Activated naive CD4-positive, alpha-beta T cell treated with anti-CD3 and anti-CD28 coated beads, Interleukin-2, amount 50 U/mL, for 16 hours (primary cell): Measurements from ENCODE around the gene EDC4.
"Not testable (repeated sequence)": the region's sequence is repeated elsewhere in the genome, so short reads cannot be mapped to it uniquely, and the experiment has no call there.

ENCODE experiments used
- DNase-seq: peaks from one replicate; pipeline ENCODE4 v3.0.0-alpha.2; 2020

The EDC4 gene, protein sequence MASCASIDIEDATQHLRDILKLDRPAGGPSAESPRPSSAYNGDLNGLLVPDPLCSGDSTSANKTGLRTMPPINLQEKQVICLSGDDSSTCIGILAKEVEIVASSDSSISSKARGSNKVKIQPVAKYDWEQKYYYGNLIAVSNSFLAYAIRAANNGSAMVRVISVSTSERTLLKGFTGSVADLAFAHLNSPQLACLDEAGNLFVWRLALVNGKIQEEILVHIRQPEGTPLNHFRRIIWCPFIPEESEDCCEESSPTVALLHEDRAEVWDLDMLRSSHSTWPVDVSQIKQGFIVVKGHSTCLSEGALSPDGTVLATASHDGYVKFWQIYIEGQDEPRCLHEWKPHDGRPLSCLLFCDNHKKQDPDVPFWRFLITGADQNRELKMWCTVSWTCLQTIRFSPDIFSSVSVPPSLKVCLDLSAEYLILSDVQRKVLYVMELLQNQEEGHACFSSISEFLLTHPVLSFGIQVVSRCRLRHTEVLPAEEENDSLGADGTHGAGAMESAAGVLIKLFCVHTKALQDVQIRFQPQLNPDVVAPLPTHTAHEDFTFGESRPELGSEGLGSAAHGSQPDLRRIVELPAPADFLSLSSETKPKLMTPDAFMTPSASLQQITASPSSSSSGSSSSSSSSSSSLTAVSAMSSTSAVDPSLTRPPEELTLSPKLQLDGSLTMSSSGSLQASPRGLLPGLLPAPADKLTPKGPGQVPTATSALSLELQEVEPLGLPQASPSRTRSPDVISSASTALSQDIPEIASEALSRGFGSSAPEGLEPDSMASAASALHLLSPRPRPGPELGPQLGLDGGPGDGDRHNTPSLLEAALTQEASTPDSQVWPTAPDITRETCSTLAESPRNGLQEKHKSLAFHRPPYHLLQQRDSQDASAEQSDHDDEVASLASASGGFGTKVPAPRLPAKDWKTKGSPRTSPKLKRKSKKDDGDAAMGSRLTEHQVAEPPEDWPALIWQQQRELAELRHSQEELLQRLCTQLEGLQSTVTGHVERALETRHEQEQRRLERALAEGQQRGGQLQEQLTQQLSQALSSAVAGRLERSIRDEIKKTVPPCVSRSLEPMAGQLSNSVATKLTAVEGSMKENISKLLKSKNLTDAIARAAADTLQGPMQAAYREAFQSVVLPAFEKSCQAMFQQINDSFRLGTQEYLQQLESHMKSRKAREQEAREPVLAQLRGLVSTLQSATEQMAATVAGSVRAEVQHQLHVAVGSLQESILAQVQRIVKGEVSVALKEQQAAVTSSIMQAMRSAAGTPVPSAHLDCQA (N-terminal part only)

DNA sequence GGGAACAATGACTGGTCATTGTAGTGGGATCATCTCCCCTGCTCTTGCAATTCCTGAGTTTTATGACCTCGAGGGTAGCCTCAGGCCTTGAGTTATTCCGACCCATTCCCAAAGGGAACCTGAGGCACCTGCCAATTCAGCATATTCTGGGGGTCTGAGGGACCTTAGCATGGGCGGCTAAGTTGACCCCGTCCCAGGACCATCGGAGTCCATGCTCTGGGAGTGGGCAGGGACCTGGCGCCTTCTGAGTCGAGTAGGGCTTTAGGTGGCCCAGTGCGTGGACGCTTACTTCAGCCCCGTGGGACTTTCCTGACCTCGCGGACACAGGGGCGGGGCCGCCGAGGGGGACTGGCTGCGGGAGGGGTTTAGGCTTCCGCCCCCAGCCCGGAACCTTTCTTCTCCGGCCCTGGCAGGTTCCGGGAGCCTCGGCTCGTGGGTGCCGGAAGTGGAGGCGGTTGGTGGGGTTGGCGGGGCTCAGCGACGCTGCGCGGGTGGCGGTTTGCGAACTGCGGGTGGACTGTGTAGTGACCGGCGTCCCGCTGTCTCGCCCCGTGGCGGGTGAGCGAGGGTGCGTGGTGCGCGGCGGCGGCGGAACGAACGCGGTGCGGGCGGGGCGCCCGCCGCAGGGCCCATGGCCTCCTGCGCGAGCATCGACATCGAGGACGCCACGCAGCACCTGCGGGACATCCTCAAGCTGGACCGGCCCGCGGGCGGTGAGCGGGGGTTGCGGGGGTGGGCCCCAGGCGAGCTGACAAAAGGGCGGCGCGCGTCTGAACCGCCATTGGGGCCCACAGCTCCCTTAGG is at the start of gene EDC4:
EDC4 (plus strand) TSS at position 422 of the 804 bp plus-strand sequence; CDS start at position 632, 210 bp downstream.
- DNase-seq: peak; percentile 87

DNA sequence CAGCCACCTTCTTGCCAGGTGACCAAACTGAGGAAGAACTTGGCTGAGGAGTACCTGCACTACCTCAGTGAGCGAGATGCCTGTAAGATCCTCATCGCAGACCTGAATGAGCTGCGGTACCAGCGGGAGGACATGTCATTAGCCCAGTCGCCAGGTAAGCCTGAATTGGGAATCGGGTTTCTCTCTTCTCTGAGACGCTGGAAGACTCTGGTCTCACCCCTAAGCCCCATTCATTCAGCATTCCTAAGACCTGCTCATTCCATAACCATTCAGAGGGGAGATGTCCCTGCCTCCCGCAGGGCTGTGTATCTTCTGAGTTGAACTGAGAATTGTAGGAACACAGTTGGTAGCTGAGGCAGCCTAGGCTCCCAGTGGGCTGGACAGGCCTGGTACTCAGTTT is 47.7 kb upstream of the EDC4 start:
- no peak for DNase-seq

DNA sequence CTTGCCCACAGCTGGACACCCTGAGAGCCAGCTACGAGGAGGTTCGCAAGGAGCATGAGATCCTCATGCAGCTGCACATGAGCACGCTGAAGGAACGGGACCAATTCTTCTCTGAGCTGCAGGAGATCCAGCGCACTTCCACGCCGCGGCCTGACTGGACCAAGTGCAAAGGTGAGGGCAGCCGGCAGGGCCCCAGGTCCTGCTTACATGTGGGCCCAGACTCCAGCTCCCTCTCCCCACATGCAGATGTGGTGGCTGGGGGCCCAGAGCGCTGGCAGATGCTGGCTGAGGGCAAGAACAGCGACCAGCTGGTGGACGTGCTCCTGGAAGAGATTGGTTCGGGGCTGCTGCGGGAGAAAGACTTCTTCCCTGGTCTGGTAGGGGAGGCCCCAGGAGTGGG is 46.9 kb upstream of the EDC4 start:
- DNase-seq: no peak

DNA sequence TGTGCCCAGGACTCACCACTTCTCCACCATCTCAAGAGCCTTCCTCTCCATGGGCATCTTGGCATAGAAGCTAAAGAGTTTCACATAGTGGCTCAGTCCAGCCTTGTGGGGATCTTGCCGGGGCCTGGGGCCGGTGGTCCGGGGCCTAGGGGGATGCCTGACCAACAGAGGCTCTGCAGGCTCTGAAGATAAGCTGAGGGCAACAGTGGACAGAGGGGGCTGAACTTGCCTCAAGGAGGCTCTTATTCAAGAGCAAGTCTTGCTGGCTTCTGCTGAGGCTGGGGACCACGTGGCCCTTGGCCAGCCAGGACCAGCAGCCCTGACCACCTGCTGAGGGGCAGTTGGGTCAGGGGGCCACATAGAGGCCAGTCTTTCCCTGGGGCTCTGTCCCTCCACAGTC is 44.2 kb upstream of the EDC4 start:
- DNase-seq: no peak

DNA sequence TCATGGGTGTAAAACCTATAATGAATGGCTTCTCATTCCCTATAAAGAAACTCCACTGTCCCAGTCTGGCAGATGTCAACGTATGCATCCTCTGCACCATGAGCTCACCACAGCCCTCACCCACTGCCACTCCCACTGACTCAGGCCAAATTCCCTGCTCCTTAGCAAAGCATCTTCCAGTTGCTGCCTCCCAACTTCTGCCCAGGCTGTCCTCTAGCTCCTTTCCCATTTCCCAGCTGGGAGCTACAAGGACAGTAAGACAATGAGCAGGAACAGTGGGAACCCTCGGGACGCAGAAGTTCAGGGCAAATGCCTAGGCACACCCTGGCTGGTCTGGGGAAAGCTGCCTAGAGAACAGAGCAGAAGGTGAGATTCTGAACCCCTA is 39.8 kb upstream of the EDC4 start:
- DNase-seq: no peak

DNA sequence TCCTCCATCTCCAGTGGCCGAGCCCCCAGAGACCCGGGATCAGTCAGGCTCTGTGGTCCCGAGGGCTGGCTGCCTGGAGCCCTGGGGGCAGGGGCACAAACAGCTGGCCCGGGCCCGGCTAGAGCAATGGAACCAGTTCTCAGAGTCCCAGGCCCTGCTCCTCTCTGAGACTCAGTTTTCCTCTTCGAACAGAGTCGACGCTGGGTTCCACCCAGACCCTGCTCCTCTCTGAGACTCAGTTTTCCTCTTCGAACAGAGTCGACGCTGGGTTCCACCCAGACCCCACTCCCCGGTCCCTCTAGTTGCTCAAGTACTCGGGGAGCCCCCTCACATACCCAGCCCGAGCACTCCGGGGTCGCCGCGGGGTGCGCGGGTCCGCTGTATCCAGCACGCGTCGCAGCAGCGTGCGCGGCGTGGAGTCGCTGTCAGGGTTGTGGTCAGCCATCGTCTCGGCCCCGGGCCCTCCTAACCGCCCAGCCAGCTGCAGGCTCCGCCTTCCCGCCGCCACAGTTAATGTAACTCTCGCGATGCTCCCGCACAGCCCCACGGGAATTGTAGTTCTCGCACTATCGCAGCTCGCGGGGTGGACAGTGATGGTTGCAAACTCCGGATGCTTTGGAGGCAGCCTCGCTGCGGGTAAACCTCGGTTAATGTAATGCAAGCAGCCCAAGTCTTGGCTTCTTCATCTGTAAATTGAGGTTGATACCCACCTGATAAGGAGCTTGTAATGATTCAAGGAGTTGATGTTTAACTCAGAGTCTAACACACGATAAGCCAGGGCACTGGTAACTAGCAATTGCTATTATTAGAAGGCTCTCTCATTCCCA is 39.2 kb upstream of the EDC4 start:
- peak; percentile 92 for DNase-seq

DNA sequence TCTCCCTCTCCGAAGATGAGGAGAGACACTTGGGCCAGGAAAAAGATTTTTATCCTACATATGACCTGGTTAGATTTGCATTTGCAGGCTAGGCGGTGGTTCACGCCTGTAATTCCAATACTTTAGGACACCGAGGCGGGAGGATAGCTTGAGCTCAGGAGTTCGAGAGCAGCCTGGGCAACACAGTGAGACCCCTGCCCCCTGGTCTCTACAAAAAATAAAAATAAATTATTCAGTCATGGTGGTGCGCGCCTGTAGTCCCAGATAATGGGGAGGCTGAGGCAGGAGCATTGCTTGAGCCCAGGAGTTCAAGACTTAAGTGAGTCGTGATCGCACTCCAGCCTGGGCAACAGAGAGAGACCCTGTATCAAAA is 38.6 kb upstream of the EDC4 start:
- DNase-seq: no peak

DNA sequence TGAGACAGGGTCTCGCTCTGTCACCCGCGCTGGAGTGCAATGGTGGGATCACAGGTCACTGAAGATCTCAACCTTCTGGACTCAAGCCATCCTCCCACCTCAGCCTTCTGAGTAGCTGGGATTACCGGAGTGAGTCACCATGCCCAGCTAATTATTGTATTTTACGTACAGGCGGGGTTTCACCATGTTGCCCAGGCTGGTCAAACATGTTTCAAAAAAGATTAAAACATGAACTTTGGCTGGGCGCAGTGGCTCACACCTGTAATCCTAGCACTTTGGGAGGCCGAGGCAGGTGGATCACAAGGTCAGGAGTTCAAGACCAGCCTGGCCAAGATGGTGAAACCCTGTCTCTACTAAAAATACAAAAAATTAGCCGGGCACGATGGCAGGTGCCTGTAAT is 35.7 kb upstream of the EDC4 start:
- not testable (repeated sequence) for DNase-seq

DNA sequence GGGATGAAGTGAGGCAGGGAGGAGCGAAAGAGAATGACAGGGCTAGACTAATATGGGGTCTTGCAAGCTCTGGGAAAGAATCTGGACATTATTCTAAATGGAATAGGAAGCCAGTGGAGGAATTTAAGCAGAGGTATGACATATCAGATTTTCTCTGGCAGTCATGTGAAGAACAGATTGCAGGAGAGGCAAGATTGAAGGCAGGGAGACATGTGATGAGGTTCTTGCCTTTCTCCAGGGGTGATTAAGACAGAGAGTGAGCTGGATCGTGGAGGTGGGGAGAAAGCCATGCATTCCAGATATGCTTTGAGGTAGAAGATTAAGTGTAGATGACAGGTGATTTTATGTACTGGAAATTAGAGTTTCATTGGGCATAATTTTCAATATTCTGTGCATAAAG is 35.0 kb upstream of the EDC4 start:
- DNase-seq: no peak

DNA sequence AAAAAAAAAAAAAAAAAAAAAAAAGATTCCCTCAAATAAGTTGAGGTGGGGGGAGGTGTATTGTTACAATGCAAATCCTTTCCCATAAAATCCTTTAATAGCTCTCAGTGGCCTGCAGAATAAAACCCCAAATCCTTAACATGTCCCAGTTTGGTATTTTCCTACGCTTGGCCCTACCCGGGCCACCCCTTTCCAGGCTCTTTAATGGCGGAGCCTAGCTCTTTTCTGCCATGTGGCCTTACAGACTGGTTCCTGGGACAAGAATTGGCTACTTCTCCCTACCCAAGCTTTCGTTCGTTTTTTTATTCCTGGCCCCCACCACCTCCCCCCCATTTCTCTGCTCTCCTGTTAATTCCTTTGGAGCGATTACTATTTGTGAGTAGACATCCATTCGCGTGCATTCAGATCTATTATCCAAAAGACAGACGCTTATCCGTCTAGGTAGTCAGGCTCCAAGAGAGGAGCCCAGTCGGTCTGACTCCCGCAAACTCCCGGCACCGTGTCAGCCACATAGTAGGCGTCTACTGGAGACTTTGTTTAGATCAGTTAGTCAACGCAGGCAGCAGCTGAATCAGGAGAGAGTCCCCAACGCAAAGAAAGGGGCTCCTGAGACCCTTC is 31.5 kb upstream of the EDC4 start:
- no peak for DNase-seq

DNA sequence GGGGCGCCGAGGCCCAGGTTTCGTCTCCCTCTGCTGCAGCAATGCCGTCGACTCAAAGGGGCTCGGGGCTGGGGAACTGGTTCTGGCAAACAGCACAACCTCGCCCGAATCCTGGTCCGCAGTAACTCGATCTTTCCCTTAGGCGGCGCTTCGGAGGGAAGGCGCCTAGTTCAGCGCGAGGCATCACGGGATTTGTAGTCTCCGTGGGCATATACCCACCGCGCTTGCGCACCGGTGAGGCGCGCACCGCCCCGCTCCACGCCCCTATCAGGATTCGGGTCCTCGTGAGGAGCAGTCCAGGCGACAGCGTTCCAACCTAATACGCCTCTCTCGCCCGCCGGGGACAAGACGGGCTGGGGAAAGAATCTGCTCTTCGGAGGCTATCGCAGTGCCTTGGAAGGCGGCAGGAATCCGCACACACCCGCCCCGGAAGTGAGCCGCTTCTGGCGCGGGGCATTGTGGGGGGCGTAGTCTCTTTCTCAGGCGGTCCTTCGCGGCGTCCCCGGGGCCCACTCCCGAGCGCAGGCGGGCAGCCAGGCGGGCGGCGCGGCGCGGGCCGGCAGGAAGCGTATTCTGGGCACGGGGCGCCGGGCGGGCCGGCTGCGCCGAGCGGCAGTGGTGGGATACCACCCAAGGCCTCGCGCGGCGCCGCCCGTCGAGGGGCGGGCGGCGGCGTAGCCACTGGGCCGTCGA is 30.9 kb upstream of the EDC4 start, which contains the start of gene THAP11:
THAP11 (plus strand) TSS at position 505 of the 693 bp plus-strand sequence. CDS start 235 bp downstream, outside the sequence.
- DNase-seq: peak; percentile 94

DNA sequence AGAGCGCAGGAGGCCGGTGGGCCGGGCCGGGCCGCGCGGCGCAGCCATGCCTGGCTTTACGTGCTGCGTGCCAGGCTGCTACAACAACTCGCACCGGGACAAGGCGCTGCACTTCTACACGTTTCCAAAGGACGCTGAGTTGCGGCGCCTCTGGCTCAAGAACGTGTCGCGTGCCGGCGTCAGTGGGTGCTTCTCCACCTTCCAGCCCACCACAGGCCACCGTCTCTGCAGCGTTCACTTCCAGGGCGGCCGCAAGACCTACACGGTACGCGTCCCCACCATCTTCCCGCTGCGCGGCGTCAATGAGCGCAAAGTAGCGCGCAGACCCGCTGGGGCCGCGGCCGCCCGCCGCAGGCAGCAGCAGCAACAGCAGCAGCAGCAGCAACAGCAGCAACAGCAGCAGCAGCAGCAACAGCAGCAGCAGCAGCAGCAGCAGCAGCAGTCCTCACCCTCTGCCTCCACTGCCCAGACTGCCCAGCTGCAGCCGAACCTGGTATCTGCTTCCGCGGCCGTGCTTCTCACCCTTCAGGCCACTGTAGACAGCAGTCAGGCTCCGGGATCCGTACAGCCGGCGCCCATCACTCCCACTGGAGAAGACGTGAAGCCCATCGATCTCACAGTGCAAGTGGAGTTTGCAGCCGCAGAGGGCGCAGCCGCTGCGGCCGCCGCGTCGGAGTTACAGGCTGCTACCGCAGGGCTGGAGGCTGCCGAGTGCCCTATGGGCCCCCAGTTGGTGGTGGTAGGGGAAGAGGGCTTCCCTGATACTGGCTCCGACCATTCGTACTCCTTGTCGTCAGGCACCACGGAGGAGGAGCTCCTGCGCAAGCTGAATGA is 30.1 kb upstream of the EDC4 start:
- DNase-seq: peak; percentile 67

DNA sequence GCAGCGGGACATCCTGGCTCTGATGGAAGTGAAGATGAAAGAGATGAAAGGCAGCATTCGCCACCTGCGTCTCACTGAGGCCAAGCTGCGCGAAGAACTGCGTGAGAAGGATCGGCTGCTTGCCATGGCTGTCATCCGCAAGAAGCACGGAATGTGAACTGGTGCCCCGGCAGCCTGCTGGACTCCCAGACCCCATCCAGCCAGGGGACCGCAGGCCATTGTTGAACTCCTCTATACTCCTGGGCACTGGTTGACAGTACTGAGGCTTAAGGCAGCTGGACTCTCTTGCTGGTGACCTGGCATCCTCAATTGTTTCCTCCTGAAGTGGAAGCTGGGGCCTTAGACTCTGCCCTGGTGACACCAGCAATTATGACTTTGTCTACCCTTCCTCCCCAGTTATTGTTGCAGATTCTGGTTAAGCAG is 29.5 kb upstream of the EDC4 start:
- DNase-seq: no peak

DNA sequence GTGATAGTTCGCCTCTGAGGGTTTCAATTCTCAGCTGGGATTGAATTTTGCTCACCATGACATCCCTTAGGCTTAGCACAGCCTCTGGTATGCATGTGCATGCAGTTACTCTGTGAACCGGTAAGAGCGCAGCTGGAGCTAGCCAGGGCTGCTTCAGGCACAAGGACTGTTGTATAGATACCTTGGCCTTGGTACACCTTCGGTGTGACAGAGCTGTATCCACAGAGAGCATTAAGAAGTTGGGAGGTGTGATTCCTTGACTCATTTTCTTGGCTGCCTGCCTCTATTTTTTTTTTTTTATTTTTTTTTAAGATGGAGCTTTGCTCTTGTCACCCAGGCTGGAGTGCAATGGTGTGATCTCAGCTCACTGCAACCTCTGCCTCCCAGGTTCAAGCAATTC is 28.4 kb upstream of the EDC4 start:
- DNase-seq: no peak

DNA sequence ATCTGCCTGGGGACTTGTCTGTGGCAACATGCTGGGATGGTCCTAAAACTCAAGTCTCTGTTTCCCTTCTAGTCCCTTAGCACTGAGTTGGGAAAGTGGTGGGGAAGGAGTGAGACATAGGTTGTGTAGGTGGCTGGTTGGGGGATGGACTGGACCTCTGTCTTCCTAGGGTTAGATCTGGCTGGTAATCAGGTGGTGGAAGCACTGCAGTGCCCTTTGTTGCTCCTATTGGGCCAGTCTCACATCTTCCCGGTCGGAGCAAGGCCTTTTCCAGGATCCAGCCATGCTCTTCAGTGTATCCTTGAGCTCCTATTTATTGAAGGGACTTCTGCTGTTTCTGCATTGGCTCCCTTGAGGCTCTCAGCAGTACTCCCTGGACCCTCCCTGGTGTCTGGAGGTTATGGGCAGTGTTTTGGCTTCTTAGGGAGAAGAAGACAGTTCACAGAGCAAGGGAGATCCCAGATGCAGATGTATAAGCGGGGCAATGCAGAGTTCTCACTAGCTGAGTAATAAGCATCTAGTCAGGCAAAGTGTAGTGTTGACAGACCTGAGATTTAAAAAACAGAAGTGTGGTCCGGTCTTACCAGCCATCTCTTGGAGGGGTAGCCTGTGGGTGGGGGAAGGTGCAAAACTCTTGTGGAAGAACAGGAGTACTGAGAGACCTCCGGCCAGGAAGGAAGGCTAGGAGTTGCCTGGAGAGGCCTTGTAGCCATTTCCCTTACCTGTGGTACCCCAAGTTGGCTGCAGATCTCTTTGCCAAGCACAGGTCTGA is 27.4 kb upstream of the EDC4 start:
- DNase-seq: no peak

DNA sequence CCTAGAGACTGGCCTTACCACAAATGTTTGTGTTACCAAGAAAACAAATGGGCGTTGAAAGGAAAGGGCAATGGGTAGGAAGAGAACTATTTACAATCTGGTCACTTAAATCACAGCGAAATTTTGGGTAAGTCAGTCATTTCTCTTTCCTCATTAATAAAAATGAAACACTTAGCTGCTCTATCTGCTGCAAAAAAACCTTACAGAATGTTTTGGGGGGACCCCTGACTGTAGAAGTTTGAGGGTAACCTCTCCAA is 26.9 kb upstream of the EDC4 start:
- DNase-seq: no peak

DNA sequence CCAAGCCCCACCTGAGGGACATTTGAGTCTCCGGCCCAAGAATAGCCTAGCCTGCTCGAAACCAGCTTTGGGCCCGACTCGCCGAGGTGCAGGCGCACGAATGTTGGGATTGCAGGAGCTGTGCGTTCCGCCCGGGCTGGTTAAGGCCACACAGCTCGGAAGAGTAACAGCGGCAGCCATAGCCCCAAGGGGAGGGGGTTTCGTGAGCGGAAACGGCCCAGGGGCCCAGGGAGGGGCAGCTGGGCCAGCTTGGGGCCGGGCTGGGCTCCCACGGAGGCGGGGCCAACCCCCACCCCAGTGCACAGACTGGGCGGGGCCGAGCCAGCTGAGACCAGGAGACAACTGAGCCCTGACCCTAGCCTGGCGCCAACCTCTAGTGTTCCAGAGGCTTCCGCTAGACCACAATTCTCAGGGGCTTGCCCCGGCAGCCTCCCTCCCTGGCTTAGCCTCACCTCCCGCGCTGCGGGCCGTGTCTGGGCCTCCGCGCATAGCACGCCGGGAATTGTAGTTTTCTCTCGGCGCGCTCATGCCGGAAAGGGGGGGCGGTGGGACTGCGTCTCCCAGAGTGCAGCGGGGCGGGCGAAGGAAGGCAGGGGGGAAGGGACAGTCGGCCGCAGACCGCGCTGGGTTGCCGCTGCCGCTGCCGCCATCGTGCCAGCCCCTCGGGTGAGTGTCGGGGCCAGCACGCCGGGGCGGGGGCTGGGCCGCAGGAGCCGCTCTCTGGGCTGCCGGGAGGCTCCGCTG is 26.4 kb upstream of the EDC4 start, which contains the start of gene NUTF2:
NUTF2 (plus strand) TSS at position 614 of the 744 bp plus-strand sequence. CDS start 18,198 bp downstream, outside the sequence.
- peak; percentile 96 for DNase-seq
